ENCODE results near the gene FBXO22.

FBXO22 gene

DNA sequence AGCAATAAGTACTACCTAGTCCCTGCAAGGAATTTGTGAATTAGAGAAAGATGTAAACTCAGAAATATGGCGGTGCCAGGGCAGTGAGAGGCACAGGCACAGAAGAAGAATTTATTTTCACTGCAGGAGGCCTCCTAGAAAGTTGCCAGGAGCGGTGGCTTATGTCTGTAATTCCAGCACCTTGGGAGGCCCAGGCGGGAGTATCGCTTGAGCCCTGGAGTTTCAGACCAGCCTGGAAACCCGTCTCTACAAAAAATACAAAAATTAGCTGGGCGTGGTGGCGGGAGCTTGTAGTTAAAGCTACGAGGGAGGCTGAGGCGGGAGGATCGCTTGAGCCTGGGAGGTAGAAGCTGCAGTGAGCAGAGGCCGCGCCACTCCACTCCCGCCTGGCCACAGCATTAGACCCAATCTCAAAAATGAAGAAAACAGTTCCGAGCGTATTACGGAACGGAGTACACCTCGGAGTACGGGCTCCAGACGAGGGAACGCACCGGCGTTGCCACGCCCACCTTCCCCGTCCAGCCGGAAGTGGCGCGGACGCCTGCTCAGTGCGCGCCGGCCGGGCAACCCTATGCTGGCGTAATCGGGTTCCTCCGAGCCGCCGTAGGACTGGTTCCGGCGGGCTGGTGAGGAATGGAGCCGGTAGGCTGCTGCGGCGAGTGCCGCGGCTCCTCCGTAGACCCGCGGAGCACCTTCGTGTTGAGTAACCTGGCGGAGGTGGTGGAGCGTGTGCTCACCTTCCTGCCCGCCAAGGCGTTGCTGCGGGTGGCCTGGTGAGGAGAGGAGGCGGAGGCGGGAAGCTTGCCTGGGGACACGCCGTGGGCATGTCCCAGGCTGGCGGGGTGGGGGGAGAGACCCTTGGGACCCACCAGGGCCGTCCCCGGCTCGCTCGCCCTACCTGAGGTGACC, at the start of gene FBXO22:
TSS of gene FBXO22 (plus strand) at position 548 of the 909 bp plus-strand sequence. CDS start at position 634, 86 bp downstream.
- Histone ChIP-seq H3K4me3 (ENCODE audit: insufficient read depth, low read length, poor library complexity, severe bottlenecking) (peak within 1 kb of the TSS; percentile 96), H3K4me2 (ENCODE audit: low read depth, low read length, poor library complexity, severe bottlenecking) (peak within 1 kb of the TSS; percentile 89), H3K9ac (ENCODE audit: low read length) (peak within 1 kb of the TSS; percentile 90), H3K27me3 (ENCODE audit: low read length) (no peaks in the 10 kb centered on the region), H2AFZ (ENCODE audit: low read depth, low read length, severe bottlenecking) (peak within 1 kb of the TSS; percentile 96), H3K27ac (ENCODE audit: low read depth, low read length) (peak within 1 kb of the TSS; percentile 76), H4K20me1 (ENCODE audit: low read depth, low read length) (no peaks in the 10 kb centered on the region), H3K79me2 (ENCODE audit: insufficient read depth, low read length) (peaks cover 43% of the 10 kb centered on the region), H3F3A (ENCODE audit: insufficient read depth) (peaks cover 8% of the 10 kb centered on the region), H3K9me3 (ENCODE audit: insufficient read depth, low read length) (no peaks in the 10 kb centered on the region), H3K36me3 (ENCODE audit: low read length) (peaks cover under 1% of the 10 kb centered on the region; the same call in 1 of the 2 replicates), H3K9me2 (replicated peaks; ENCODE audit: insufficient read depth, low read length) (no peaks in the 10 kb centered on the region)
- no peak for TF ChIP-seq EZH2phosphoT487 (conservative IDR thresholded peaks at IDR 0.05; ENCODE audit: low read length)
- TF ChIP-seq, protein P1, sequence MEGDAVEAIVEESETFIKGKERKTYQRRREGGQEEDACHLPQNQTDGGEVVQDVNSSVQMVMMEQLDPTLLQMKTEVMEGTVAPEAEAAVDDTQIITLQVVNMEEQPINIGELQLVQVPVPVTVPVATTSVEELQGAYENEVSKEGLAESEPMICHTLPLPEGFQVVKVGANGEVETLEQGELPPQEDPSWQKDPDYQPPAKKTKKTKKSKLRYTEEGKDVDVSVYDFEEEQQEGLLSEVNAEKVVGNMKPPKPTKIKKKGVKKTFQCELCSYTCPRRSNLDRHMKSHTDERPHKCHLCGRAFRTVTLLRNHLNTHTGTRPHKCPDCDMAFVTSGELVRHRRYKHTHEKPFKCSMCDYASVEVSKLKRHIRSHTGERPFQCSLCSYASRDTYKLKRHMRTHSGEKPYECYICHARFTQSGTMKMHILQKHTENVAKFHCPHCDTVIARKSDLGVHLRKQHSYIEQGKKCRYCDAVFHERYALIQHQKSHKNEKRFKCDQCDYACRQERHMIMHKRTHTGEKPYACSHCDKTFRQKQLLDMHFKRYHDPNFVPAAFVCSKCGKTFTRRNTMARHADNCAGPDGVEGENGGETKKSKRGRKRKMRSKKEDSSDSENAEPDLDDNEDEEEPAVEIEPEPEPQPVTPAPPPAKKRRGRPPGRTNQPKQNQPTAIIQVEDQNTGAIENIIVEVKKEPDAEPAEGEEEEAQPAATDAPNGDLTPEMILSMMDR (IDR thresholded peaks at IDR 0.05; ENCODE audit: insufficient read depth, low read length, poor library complexity, severe bottlenecking): no peak

DNA sequence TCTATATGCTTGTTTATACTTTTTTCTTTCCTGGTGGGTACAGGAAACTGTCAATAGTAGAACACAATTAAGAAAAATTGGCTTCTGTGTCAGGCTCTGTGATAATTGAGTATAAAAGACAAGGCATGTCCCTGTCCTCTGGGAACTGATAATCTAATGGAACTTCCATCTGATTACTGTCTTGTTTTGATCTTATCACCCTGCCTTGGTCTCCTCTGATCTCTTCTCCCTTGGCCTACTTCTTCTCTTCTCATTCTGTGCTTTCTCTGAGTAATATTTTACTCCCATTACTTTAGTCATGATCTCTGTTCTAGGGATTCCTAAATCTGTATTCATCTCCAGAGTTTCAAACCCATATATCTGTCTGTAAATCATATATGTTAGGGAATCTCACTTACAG, 45.8 kb upstream of the FBXO22 start:
- Histone ChIP-seq H3K27me3 (ENCODE audit: low read length) (no peaks in the 10 kb centered on the region), H3K9me3 (ENCODE audit: insufficient read depth, low read length) (no peaks in the 10 kb centered on the region), H3K9me2 (replicated peaks; ENCODE audit: insufficient read depth, low read length) (no peaks in the 10 kb centered on the region), H4K20me1 (ENCODE audit: low read depth, low read length) (no peaks in the 10 kb centered on the region; the same call in 1 of the 2 replicates), H3K27ac (ENCODE audit: low read depth, low read length) (no peak overlapping the region), H3F3A (ENCODE audit: insufficient read depth) (0 out of 2 replicates have a peak, but pooled peaks cover 8% of the 10 kb centered on the region), H3K79me2 (ENCODE audit: insufficient read depth, low read length) (peaks cover 5% of the 10 kb centered on the region; the same call in 1 of the 2 replicates), H3K9ac (ENCODE audit: low read length) (no peak overlapping the region), H2AFZ (ENCODE audit: low read depth, low read length, severe bottlenecking) (no peak overlapping the region), H3K36me3 (ENCODE audit: low read length) (peaks cover 6% of the 10 kb centered on the region; the same call in 1 of the 2 replicates), H3K4me3 (ENCODE audit: insufficient read depth, low read length, poor library complexity, severe bottlenecking) (no peak overlapping the region), H3K4me2 (ENCODE audit: low read depth, low read length, poor library complexity, severe bottlenecking) (no peak overlapping the region)
- TF ChIP-seq, protein P1 (IDR thresholded peaks at IDR 0.05; ENCODE audit: insufficient read depth, low read length, poor library complexity, severe bottlenecking): no peak
- TF ChIP-seq EZH2phosphoT487 (conservative IDR thresholded peaks at IDR 0.05; ENCODE audit: low read length): no peak

DNA sequence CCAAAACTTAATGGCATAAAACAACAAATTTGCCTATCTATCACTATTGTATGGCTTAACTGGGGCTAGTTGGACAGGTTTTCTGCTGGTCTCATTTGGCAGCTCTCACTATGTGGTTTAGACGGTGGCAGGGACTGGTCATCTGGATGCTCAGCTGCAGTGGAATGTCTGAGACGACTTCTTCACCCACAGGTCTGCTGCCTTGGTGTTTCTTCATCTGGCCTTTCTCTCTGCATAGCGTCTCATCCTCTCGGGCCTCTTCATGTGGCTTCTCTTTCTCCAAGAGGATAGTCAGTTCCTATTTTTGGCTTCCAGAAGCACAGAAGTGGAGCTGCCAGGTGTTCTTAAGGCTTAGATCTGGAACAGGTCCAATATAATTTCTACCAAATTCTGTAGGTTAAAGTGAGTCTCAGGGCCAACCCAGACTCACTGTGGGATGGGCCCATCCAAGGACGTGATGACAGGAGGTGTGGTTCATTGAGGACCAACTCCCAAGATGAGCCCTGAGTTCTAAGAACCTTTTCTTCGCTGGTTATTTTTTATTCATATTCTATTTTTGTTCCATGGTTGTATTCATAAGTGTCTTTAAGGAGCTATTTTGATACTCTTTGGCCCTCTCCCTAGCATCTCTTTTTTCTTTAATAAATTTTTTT, 41.8 kb upstream of the FBXO22 start:
- Histone ChIP-seq H4K20me1 (ENCODE audit: low read depth, low read length) (no peaks in the 10 kb centered on the region; the same call in 1 of the 2 replicates), H3K36me3 (ENCODE audit: low read length) (no peaks in the 10 kb centered on the region), H3K4me2 (ENCODE audit: low read depth, low read length, poor library complexity, severe bottlenecking) (no peak overlapping the region), H3K4me3 (ENCODE audit: insufficient read depth, low read length, poor library complexity, severe bottlenecking) (no peak overlapping the region), H3K27me3 (ENCODE audit: low read length) (no peaks in the 10 kb centered on the region), H2AFZ (ENCODE audit: low read depth, low read length, severe bottlenecking) (no peak overlapping the region), H3K9ac (ENCODE audit: low read length) (no peak overlapping the region), H3K79me2 (ENCODE audit: insufficient read depth, low read length) (no peaks in the 10 kb centered on the region; the same call in 1 of the 2 replicates), H3K9me3 (ENCODE audit: insufficient read depth, low read length) (no peaks in the 10 kb centered on the region), H3K27ac (ENCODE audit: low read depth, low read length) (no peak overlapping the region), H3F3A (ENCODE audit: insufficient read depth) (0 out of 2 replicates have a peak, but pooled peaks cover 4% of the 10 kb centered on the region), H3K9me2 (replicated peaks; ENCODE audit: insufficient read depth, low read length) (no peaks in the 10 kb centered on the region)
- no peak for TF ChIP-seq EZH2phosphoT487 (conservative IDR thresholded peaks at IDR 0.05; ENCODE audit: low read length)
- TF ChIP-seq, protein P1 (IDR thresholded peaks at IDR 0.05; ENCODE audit: insufficient read depth, low read length, poor library complexity, severe bottlenecking): no peak
